HCT116 (cell line): Measurements from ENCODE around the gene CCL7. TPM values are rescaled to one million over a fixed set of nuclear protein-coding genes. Genes with fewer than 3 reads are reported as not detected.

Source experiments
- ATAC-seq: fragments of 200-7000 bp; cut with Tn5 transposase; 2 replicates; pipeline ENCODE4 v1.9.1; 2020; ENCODE audit warnings: mild to moderate bottlenecking, moderate library complexity
- BruUV-seq: library from RNA; stranded (reverse); fragments of 400-500 nt; replicated peaks from 2 replicates; lab custom pipeline; 2021; lab: Mats Ljungman, UMichigan
- CTCF ChIA-PET: fragments of 300-600 bp; sonication (Branson Sonifier 250); formaldehyde crosslinking; loops from one replicate; lab custom pipeline; 2021; ENCODE audit warnings: antibody characterized with exemption; lab: Charles Lee
- POLR2A ChIA-PET: fragments of 300-600, 350-600 bp; sonication (Branson Sonifier 250); formaldehyde crosslinking; loops from one replicate; lab custom pipeline; 2021; ENCODE audit warnings: antibody characterized with exemption; lab: Charles Lee
- RAD21 ChIA-PET, 2 experiments: fragments of 300-600 bp; sonication (Branson Sonifier 250); formaldehyde crosslinking; loops; one replicate each; lab custom pipeline; 2023; ENCODE audit warnings: low total read pairs in 2 of 2; ENCODE audit not compliant: uncharacterized antibody in 2 of 2, unreplicated experiment in 2 of 2, low non-redundant PET in 1 of 2; lab: Charles Lee
- DNase-seq: peaks from one replicate; pipeline ENCODE4 v3.0.0-alpha.2; 2010; ENCODE audit warnings: low read depth, low spot score
- H2AFZ ChIP-seq: fragments of 200-600 bp; shearing (Covaris generic), sonication (generic); 2 replicates; pipeline ENCODE4 v1.6.1; 2017; ENCODE audit warnings: low read depth, mixed run types, mixed read lengths, antibody characterized with exemption, low read length; ENCODE audit not compliant: poor library complexity, severe bottlenecking
- H3K27ac ChIP-seq: 2 replicates; pipeline ENCODE4 v1.5.1; 2012; ENCODE audit warnings: low read depth, low read length
- H3K27me3 ChIP-seq: fragments of 200-600 bp; sonication (generic); 2 replicates; pipeline ENCODE4 v1.6.1; 2016; ENCODE audit warnings: mixed run types, low read length, mixed read lengths; ENCODE audit not compliant: insufficient read depth
- H3K36me3 ChIP-seq, 2 experiments: fragments of 200-500 bp in 1 of 2; fragments of 200-600 bp in 1 of 2; sonication (Bioruptor generic) in 1 of 2; sonication (generic) in 1 of 2; 2 replicates each; pipeline versions ENCODE4 v1.5.1 to v1.6.1; 2014 to 2016; ENCODE audit warnings: low read length in 2 of 2, inconsistent platforms in 1 of 2, mixed read lengths in 1 of 2, mixed run types in 1 of 2; ENCODE audit not compliant: insufficient read depth in 2 of 2, control insufficient read depth in 1 of 2
- H3K4me1 ChIP-seq, 2 experiments: fragments of 200-600 bp in 1 of 2; sonication (generic) in 1 of 2; 2 replicates each; pipeline versions ENCODE4 v1.5.1 to v1.6.1; 2012 to 2017; ENCODE audit warnings: low read length in 2 of 2, inconsistent platforms in 1 of 2, mild to moderate bottlenecking in 1 of 2, mixed read lengths in 1 of 2, mixed run types in 1 of 2, moderate library complexity in 1 of 2; ENCODE audit not compliant: insufficient read depth in 2 of 2, control insufficient read depth in 1 of 2
- H3K4me2 ChIP-seq: fragments of 200-600 bp; sonication (generic); 2 replicates; pipeline ENCODE4 v1.6.1; 2017; ENCODE audit warnings: mixed run types, low read length, mixed read lengths
- H3K4me3 ChIP-seq, 2 experiments: fragments of 200-600 bp in 1 of 2; sonication (generic) in 1 of 2; replicated peaks in 1 of 2; 2 replicates each; pipeline ENCODE4 v1.5.1; 2011 to 2016; ENCODE audit warnings: low read length in 2 of 2, control low read depth in 1 of 2, low read depth in 1 of 2, mild to moderate bottlenecking in 1 of 2, mixed read lengths in 1 of 2, mixed run types in 1 of 2
- H3K79me2 ChIP-seq: fragments of 200-600 bp; sonication (generic); 2 replicates; pipeline ENCODE4 v1.6.1; 2017; ENCODE audit warnings: mild to moderate bottlenecking, mixed run types, low read length, moderate library complexity, mixed read lengths; ENCODE audit not compliant: insufficient read depth
- H3K9ac ChIP-seq: fragments of 200-600 bp; sonication (generic); 2 replicates; pipeline ENCODE4 v1.6.1; 2016; ENCODE audit warnings: low read length, mixed read lengths
- H3K9me2 ChIP-seq: fragments of 200-600 bp; sonication (generic), shearing (Covaris generic); 2 replicates; pipeline ENCODE4 v1.6.1; 2017; ENCODE audit warnings: mixed run types, mild to moderate bottlenecking, moderate library complexity; ENCODE audit not compliant: insufficient read depth
- H3K9me3 ChIP-seq, 2 experiments: fragments of 200-500 bp in 1 of 2; fragments of 200-600 bp in 1 of 2; sonication (Bioruptor generic) in 1 of 2; sonication (generic) in 1 of 2; 2 replicates each; pipeline ENCODE4 v1.6.1; 2014 to 2017; ENCODE audit warnings: low read length in 2 of 2, mixed read lengths in 2 of 2, inconsistent platforms in 1 of 2, low read depth in 1 of 2, mild to moderate bottlenecking in 1 of 2, mixed run types in 1 of 2, moderate library complexity in 1 of 2; ENCODE audit not compliant: control insufficient read depth in 1 of 2, insufficient read depth in 1 of 2
- H4K20me1 ChIP-seq: fragments of 200-600 bp; sonication (generic), shearing (Covaris generic); 2 replicates; pipeline ENCODE4 v1.6.1; 2017; ENCODE audit warnings: mixed run types, mild to moderate bottlenecking, moderate library complexity; ENCODE audit not compliant: insufficient read depth
- CBX3 ChIP-seq: IDR thresholded peaks from 2 replicates; pipeline ENCODE4 v1.6.1; 2012; ENCODE audit warnings: low read depth
- CEBPB ChIP-seq: IDR thresholded peaks from 2 replicates; pipeline ENCODE4 v1.6.1; 2012; ENCODE audit warnings: low read depth
- EGR1 ChIP-seq: IDR thresholded peaks from 2 replicates; pipeline ENCODE4 v1.6.1; 2012; ENCODE audit warnings: low read depth
- ELF1 ChIP-seq: IDR thresholded peaks from 2 replicates; pipeline ENCODE4 v1.6.1; 2012; ENCODE audit warnings: low read depth, borderline replicate concordance
- EZH2 ChIP-seq: fragments of 200-600 bp; sonication (generic); IDR thresholded peaks from 2 replicates; pipeline ENCODE4 v1.6.1; 2017; ENCODE audit warnings: antibody characterized with exemption, mixed run types
- POLR2A ChIP-seq: IDR thresholded peaks from 2 replicates; pipeline ENCODE4 v1.7.0; 2011; ENCODE audit warnings: borderline replicate concordance; ENCODE audit not compliant: insufficient read depth, insufficient read length; ENCODE audit errors: extremely low read depth
- POLR2AphosphoS5 ChIP-seq: IDR thresholded peaks from 2 replicates; pipeline ENCODE4 v1.6.1; 2011; ENCODE audit warnings: mild to moderate bottlenecking, low read depth, low read length, moderate library complexity
- RAD21 ChIP-seq: IDR thresholded peaks from 2 replicates; pipeline ENCODE4 v1.6.1; 2012; ENCODE audit warnings: low read depth, mild to moderate bottlenecking
- SIN3A ChIP-seq: IDR thresholded peaks from 2 replicates; pipeline ENCODE4 v1.6.1; 2012; ENCODE audit warnings: low read depth
- SP1 ChIP-seq: IDR thresholded peaks from 2 replicates; pipeline ENCODE4 v1.6.1; 2012; ENCODE audit warnings: low read depth
- ZFX ChIP-seq: fragments of 450-650 bp; IDR thresholded peaks from 2 replicates; pipeline ENCODE4 v1.6.1; 2017
- ZNF274 ChIP-seq: fragments of 200-500 bp; sonication (Bioruptor generic); IDR thresholded peaks from 2 replicates; pipeline ENCODE4 v1.6.1; 2014; ENCODE audit warnings: mild to moderate bottlenecking, low read depth, low read length, inconsistent platforms
- intact Hi-C: fragments of 100-400 bp; cut with micrococcal nuclease; formaldehyde crosslinking; loops from 2 replicates; pipeline ENCODE4 v1.10.0; 2022
- total RNA-seq: library from RNA; stranded (reverse); gene quantifications from one replicate; pipeline ENCODE4 v1.2.1, GENCODE V29; 2021; ENCODE audit not compliant: unreplicated experiment
- TF ChIP-seq, protein P1 (sequence below), 3 experiments: fragments of 200-600 bp in 1 of 3; sonication (generic) in 1 of 3; IDR thresholded peaks in 2 of 3; conservative IDR thresholded peaks in 1 of 3; 2 replicates each; pipeline ENCODE4 v1.5.1; 2012 to 2017; ENCODE audit warnings: low read depth in 2 of 3, low read length in 2 of 3, antibody characterized with exemption in 1 of 3, borderline replicate concordance in 1 of 3, control low read depth in 1 of 3, mild to moderate bottlenecking in 1 of 3, mixed read lengths in 1 of 3, mixed run types in 1 of 3, moderate library complexity in 1 of 3; ENCODE audit not compliant: insufficient read depth in 1 of 3
- TF ChIP-seq, protein P2 (sequence below): IDR thresholded peaks from 2 replicates; pipeline ENCODE4 v1.6.1; 2012
- TF ChIP-seq, protein P3 (sequence below): IDR thresholded peaks from 2 replicates; pipeline ENCODE4 v1.6.1; 2012; ENCODE audit warnings: low read depth

The CCL7 gene
- total RNA-seq, 1 experiment from 2014 or later: not detected

DNA sequence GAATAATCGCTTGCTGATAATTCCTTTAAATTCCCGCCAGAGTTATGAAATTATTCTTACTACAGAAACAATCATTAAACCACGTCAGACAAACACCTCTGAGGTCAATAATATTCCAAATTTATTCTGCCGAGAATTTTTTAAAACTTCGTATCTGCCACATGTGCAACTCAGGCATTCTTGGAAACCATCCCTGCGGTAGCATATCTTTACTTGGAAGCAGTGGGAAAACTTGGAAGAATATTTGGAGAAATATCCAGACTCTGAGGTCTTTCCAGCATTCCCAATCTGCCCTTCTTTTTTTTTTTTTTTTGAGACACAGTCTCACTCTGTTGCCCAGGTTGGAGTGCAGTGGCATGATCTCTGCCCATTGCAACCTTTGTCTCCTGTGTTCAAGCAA, 13.6 kb downstream of the CCL7 start:
- RAD21 ChIA-PET: no interaction called here
- Histone ChIP-seq H3K4me2 (no peak overlapping the region), H2AFZ (no peak overlapping the region), H3K27me3 (no peaks in the 10 kb centered on the region), H4K20me1 (no peaks in the 10 kb centered on the region), H3K9me2 (no peaks in the 10 kb centered on the region), H3K27ac (no peak overlapping the region), H3K9ac (no peak overlapping the region), H3K4me3 (no peak overlapping the region), H3K9me3 (no peaks in the 10 kb centered on the region), H3K4me1 (no peaks in the 10 kb centered on the region), H3K79me2 (no peaks in the 10 kb centered on the region)
- intact Hi-C loops: no loop called here
- BruUV-seq: no TSS peak
- no peak for DNase-seq
- ATAC-seq: no peak
- TF ChIP-seq EGR1: no peak
- TF ChIP-seq, protein P1, sequence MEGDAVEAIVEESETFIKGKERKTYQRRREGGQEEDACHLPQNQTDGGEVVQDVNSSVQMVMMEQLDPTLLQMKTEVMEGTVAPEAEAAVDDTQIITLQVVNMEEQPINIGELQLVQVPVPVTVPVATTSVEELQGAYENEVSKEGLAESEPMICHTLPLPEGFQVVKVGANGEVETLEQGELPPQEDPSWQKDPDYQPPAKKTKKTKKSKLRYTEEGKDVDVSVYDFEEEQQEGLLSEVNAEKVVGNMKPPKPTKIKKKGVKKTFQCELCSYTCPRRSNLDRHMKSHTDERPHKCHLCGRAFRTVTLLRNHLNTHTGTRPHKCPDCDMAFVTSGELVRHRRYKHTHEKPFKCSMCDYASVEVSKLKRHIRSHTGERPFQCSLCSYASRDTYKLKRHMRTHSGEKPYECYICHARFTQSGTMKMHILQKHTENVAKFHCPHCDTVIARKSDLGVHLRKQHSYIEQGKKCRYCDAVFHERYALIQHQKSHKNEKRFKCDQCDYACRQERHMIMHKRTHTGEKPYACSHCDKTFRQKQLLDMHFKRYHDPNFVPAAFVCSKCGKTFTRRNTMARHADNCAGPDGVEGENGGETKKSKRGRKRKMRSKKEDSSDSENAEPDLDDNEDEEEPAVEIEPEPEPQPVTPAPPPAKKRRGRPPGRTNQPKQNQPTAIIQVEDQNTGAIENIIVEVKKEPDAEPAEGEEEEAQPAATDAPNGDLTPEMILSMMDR (IDR thresholded peaks at IDR 0.05 in 2 of 3, conservative IDR thresholded peaks at IDR 0.05 in 1 of 3; ENCODE audit: borderline replicate concordance in 1 of 3, insufficient read depth in 1 of 3, low read depth in 2 of 3, low read length in 2 of 3): no peak
- TF ChIP-seq ELF1: no peak
- no peak for TF ChIP-seq CEBPB
- no peak for TF ChIP-seq POLR2AphosphoS5
- TF ChIP-seq, protein P2, sequence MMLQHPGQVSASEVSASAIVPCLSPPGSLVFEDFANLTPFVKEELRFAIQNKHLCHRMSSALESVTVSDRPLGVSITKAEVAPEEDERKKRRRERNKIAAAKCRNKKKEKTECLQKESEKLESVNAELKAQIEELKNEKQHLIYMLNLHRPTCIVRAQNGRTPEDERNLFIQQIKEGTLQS: no peak
- no peak for TF ChIP-seq RAD21
- TF ChIP-seq, protein P3, sequence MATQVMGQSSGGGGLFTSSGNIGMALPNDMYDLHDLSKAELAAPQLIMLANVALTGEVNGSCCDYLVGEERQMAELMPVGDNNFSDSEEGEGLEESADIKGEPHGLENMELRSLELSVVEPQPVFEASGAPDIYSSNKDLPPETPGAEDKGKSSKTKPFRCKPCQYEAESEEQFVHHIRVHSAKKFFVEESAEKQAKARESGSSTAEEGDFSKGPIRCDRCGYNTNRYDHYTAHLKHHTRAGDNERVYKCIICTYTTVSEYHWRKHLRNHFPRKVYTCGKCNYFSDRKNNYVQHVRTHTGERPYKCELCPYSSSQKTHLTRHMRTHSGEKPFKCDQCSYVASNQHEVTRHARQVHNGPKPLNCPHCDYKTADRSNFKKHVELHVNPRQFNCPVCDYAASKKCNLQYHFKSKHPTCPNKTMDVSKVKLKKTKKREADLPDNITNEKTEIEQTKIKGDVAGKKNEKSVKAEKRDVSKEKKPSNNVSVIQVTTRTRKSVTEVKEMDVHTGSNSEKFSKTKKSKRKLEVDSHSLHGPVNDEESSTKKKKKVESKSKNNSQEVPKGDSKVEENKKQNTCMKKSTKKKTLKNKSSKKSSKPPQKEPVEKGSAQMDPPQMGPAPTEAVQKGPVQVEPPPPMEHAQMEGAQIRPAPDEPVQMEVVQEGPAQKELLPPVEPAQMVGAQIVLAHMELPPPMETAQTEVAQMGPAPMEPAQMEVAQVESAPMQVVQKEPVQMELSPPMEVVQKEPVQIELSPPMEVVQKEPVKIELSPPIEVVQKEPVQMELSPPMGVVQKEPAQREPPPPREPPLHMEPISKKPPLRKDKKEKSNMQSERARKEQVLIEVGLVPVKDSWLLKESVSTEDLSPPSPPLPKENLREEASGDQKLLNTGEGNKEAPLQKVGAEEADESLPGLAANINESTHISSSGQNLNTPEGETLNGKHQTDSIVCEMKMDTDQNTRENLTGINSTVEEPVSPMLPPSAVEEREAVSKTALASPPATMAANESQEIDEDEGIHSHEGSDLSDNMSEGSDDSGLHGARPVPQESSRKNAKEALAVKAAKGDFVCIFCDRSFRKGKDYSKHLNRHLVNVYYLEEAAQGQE: no peak
- no peak for TF ChIP-seq CBX3
- TF ChIP-seq EZH2: no peak
- TF ChIP-seq ZFX: no peak
- TF ChIP-seq POLR2A: no peak
- no peak for TF ChIP-seq SP1
- TF ChIP-seq ZNF274: no peak
- TF ChIP-seq SIN3A: no peak
- TF ChIP-seq, all 23 proteins: peak for 0
- CTCF ChIA-PET: no interaction called here
- POLR2A ChIA-PET: no interaction called here
- no peaks in the 10 kb centered on the region for H3K36me3 ChIP-seq
